KMS-11 (cell line): ENCODE measurements around the gene HIVEP1.

ENCODE experiments used
- H2AFZ ChIP-seq: fragments of 200-600 bp; sonication (generic); 2 replicates; pipeline ENCODE4 v1.6.1; 2016; ENCODE audit warnings: antibody characterized with exemption, mixed run types, low read depth
- H3K27ac ChIP-seq: fragments of 200-600 bp; sonication (generic); 2 replicates; pipeline ENCODE4 v1.6.1; 2016; ENCODE audit warnings: mild to moderate bottlenecking, mixed run types
- H3K27me3 ChIP-seq: fragments of 200-600 bp; sonication (generic); 2 replicates; pipeline ENCODE4 v1.6.1; 2017; ENCODE audit warnings: mild to moderate bottlenecking, low read depth, mixed run types, moderate library complexity; ENCODE audit not compliant: insufficient read depth
- H3K36me3 ChIP-seq: fragments of 200-600 bp; sonication (generic); 2 replicates; pipeline ENCODE4 v1.6.1; 2017; ENCODE audit warnings: mild to moderate bottlenecking, mixed run types; ENCODE audit not compliant: insufficient read depth
- H3K4me1 ChIP-seq: fragments of 200-600 bp; sonication (generic); 2 replicates; pipeline ENCODE4 v1.6.1; 2016; ENCODE audit warnings: mild to moderate bottlenecking, low read depth, mixed run types; ENCODE audit not compliant: poor library complexity, severe bottlenecking
- H3K4me2 ChIP-seq: fragments of 200-600 bp; sonication (generic); 2 replicates; pipeline ENCODE4 v1.7.0; 2016; ENCODE audit warnings: mild to moderate bottlenecking, mixed run types
- H3K4me3 ChIP-seq: fragments of 200-600 bp; sonication (generic); IDR thresholded peaks from 2 replicates; pipeline ENCODE4 v1.6.1; 2017; ENCODE audit warnings: low read depth, low read length, mixed read lengths; ENCODE audit not compliant: insufficient read depth
- H3K79me2 ChIP-seq: fragments of 200-600 bp; sonication (generic); 2 replicates; pipeline ENCODE4 v1.6.1; 2016; ENCODE audit warnings: low read depth, mixed run types; ENCODE audit not compliant: insufficient read depth
- H3K9ac ChIP-seq: fragments of 200-600 bp; sonication (generic); 2 replicates; pipeline ENCODE4 v1.6.1; 2016; ENCODE audit warnings: mild to moderate bottlenecking, mixed run types
- H4K20me1 ChIP-seq: fragments of 200-600 bp; sonication (generic); 2 replicates; pipeline ENCODE4 v1.6.1; 2016; ENCODE audit warnings: mild to moderate bottlenecking, mixed run types; ENCODE audit not compliant: insufficient read depth
- TF ChIP-seq, protein P1 (sequence below): fragments of 200-600 bp; sonication (generic); conservative IDR thresholded peaks from 2 replicates; pipeline ENCODE4 v1.6.1; 2017; ENCODE audit warnings: low read depth, mild to moderate bottlenecking, antibody characterized with exemption, low read length, moderate library complexity, mixed read lengths

Gene HIVEP1

DNA sequence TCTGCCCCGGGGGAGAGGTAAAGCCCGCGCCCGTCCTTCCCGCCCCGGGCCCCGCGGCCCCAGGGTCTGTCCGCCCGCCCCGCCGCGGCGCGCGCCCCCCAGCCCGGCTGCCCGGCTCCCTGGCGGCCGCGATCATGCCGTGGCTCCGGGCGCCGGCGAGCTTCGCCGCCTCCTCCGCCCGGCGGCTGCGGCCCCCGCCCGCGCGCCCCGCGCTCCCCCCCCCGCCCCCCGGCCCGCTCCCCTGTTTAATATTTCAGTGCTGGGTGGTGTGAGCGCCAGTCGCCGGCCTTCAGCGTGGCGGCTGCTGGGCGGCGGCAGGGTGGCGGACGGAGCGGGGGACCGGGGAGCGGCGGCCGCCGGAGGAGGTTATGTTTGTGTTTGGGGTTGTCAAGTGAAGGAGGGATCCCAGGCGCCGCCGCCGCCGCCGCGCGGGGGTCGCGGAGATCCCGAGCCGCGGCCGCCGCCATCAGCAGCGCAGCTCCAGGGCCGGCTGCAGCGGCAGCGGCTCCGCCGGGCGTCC lies at the start of gene HIVEP1:
TSS of gene HIVEP1 (plus strand) at position 275 of the 520 bp plus-strand sequence. CDS start 3,317 bp downstream, outside the sequence.
- peak within 1 kb of the TSS; percentile 89 for H3K9ac ChIP-seq
- H2AFZ ChIP-seq: no peak within 1 kb of the TSS
- peak within 1 kb of the TSS; percentile 63 for H3K4me2 ChIP-seq
- H3K4me3 ChIP-seq: no peak within 1 kb of the TSS
- TF ChIP-seq, protein P1, sequence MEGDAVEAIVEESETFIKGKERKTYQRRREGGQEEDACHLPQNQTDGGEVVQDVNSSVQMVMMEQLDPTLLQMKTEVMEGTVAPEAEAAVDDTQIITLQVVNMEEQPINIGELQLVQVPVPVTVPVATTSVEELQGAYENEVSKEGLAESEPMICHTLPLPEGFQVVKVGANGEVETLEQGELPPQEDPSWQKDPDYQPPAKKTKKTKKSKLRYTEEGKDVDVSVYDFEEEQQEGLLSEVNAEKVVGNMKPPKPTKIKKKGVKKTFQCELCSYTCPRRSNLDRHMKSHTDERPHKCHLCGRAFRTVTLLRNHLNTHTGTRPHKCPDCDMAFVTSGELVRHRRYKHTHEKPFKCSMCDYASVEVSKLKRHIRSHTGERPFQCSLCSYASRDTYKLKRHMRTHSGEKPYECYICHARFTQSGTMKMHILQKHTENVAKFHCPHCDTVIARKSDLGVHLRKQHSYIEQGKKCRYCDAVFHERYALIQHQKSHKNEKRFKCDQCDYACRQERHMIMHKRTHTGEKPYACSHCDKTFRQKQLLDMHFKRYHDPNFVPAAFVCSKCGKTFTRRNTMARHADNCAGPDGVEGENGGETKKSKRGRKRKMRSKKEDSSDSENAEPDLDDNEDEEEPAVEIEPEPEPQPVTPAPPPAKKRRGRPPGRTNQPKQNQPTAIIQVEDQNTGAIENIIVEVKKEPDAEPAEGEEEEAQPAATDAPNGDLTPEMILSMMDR: no peak
- H4K20me1 ChIP-seq: no peaks in the 10 kb centered on the region
- peaks cover 34% of the 10 kb centered on the region for H3K4me1 ChIP-seq
- H3K36me3 ChIP-seq: peaks cover 8% of the 10 kb centered on the region; the same call in 1 of the 2 replicates
- H3K79me2 ChIP-seq: peaks cover 62% of the 10 kb centered on the region
- H3K27ac ChIP-seq: peak within 1 kb of the TSS; percentile 85
- H3K27me3 ChIP-seq: no peaks in the 10 kb centered on the region

DNA sequence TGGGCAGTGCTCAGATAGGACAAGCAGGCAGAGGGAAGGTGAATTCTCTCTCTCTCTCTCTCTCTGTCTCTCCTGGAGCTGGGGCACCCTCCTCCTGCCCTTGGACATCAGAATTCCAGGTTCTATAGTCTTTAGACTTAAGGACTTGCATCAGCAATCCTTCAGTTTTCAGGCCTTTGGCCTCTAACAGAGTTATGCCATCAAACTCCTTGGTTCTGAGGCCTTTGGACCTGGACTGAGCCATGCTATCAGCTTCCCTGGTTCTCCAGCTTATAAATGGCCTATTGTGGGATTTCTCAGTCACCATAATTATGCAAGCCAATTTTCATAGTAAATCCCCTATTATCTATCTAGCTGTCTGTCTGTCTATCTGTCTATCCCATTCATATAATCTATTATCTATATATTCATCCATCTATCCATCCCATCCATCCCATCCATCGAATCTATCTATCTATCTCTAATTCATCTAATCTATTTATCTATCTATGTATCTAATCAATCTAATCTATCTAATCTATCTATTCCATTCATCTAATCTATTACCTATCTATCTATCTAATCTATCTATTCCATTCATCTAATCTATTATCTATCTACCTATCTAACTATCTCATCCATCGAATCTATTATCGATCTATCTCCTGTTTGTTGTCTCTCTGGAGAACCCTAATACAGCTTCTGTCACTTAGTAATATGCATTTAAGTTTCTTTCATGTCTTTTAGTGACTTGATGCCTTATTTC lies 48.2 kb upstream of the HIVEP1 start:
- Histone ChIP-seq H3K4me3 (no peak overlapping the region), H3K9ac (no peak overlapping the region), H2AFZ (no peak overlapping the region), H3K4me2 (no peak overlapping the region), H3K79me2 (no peaks in the 10 kb centered on the region), H3K36me3 (no peaks in the 10 kb centered on the region), H3K27ac (no peak overlapping the region), H3K27me3 (no peaks in the 10 kb centered on the region), H4K20me1 (no peaks in the 10 kb centered on the region), H3K4me1 (no peaks in the 10 kb centered on the region)
- TF ChIP-seq, protein P1: no peak

DNA sequence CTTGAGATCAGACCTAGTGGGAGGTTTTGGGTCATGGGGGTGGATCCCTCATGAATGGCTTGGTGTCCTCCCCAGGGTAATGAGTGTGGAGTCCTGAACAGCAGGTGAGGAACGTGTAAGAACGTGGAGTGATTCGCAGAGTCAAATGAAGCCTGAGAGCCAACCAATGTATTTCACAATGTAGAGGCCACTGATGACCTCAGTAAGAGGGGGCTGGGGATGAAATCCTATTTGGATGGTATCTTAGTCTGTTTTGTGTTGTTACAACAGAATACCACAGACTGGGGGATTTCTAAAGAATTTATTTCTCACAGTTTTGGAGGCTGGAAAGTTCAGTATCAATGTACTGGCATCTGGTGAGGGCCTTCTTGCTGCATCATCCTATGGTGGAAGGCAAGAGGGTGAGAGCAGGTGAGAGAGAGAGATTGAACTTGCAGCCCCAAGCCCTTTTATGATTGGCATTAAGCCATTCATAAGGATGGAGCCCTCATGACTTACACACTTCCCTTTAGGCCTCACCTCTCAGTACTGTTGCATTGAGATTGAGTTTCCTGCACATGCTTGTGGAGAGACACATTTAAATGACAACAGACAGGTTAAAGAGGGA lies 47.3 kb upstream of the HIVEP1 start:
- no peaks in the 10 kb centered on the region for H3K36me3 ChIP-seq
- no peaks in the 10 kb centered on the region for H3K27me3 ChIP-seq
- no peak overlapping the region for H2AFZ ChIP-seq
- no peak overlapping the region for H3K27ac ChIP-seq
- no peaks in the 10 kb centered on the region for H3K79me2 ChIP-seq
- no peaks in the 10 kb centered on the region for H3K4me1 ChIP-seq
- H4K20me1 ChIP-seq: no peaks in the 10 kb centered on the region
- H3K4me2 ChIP-seq: no peak overlapping the region
- H3K4me3 ChIP-seq: no peak overlapping the region
- H3K9ac ChIP-seq: no peak overlapping the region
- TF ChIP-seq, protein P1: no peak

DNA sequence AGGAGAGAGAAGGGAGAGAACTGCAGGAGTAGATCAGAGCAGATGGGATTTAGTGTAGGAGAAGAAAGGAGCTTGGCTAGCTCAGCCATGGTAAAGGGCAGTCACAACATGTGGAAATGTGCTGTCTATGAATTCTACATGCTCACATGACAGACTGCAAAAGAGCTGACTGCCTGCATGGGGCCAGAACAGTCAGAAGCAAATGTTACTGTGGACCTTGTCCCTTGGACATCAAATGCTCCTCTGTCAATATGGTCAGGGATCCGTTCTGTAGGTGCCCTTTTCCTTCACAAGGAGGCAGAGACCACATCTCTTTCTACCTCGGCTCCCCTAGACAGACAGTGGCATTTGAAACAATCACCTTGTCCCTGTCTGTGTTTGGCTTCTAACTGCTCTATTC lies 46.6 kb upstream of the HIVEP1 start:
- H4K20me1 ChIP-seq: no peaks in the 10 kb centered on the region
- TF ChIP-seq, protein P1: no peak
- H3K4me1 ChIP-seq: no peaks in the 10 kb centered on the region
- no peaks in the 10 kb centered on the region for H3K27me3 ChIP-seq
- no peak overlapping the region for H3K9ac ChIP-seq
- H3K79me2 ChIP-seq: no peaks in the 10 kb centered on the region
- H3K4me3 ChIP-seq: no peak overlapping the region
- no peaks in the 10 kb centered on the region for H3K36me3 ChIP-seq
- no peak overlapping the region for H3K4me2 ChIP-seq
- H2AFZ ChIP-seq: no peak overlapping the region
- no peak overlapping the region for H3K27ac ChIP-seq
